Keratinocyte (primary cell): ENCODE results near the gene TMEM61. TPM values are rescaled to one million over a fixed set of nuclear protein-coding genes. Genes with fewer than 3 reads are reported as not detected.

Experiments
- DNase-seq: peaks from one replicate; pipeline ENCODE4 v3.0.0-alpha.2; 2011; ENCODE audit warnings: low read depth, missing footprints, low spot score
- FAIRE-seq: peaks from 2 replicates; lab custom pipeline; 2011; peaks lifted over from hg19 to GRCh38; lab: Jason Lieb, UNC
- H2AFZ ChIP-seq: 2 replicates; pipeline ENCODE4 v1.6.0; 2012; ENCODE audit warnings: low read length, control low read depth, inconsistent platforms; ENCODE audit not compliant: control insufficient read depth
- H3K27ac ChIP-seq: 2 replicates; pipeline ENCODE4 v1.5.1; 2011; ENCODE audit warnings: low read length; ENCODE audit not compliant: control insufficient read depth, insufficient read depth
- H3K27me3 ChIP-seq: 3 replicates; pipeline ENCODE4 v1.6.0; 2011; ENCODE audit warnings: low read length; ENCODE audit not compliant: control insufficient read depth, insufficient read depth; ENCODE audit errors: extremely low read depth
- H3K36me3 ChIP-seq, 2 experiments: 2 replicates in 1 of 2; 3 replicates in 1 of 2; pipeline ENCODE4 v1.5.1; 2011; ENCODE audit warnings: low read length in 2 of 2, mild to moderate bottlenecking in 1 of 2; ENCODE audit not compliant: control insufficient read depth in 2 of 2, insufficient read depth in 2 of 2; ENCODE audit errors: extremely low read depth in 1 of 2
- H3K4me1 ChIP-seq: 3 replicates; pipeline ENCODE4 v1.5.1; 2011; ENCODE audit warnings: low read length; ENCODE audit not compliant: control insufficient read depth, insufficient read depth; ENCODE audit errors: extremely low read depth
- H3K4me2 ChIP-seq: 3 replicates; pipeline ENCODE4 v1.6.0; 2011; ENCODE audit warnings: low read depth, low read length; ENCODE audit not compliant: control insufficient read depth, insufficient read depth; ENCODE audit errors: extremely low read depth
- H3K4me3 ChIP-seq, 3 experiments: fragments of 200-600 bp in 1 of 3; sonication (generic) in 1 of 3; 2 replicates in 2 of 3; 3 replicates in 1 of 3; pipeline ENCODE4 v1.5.1; 2011 to 2016; ENCODE audit warnings: low read length in 3 of 3, mild to moderate bottlenecking in 3 of 3, control low read depth in 2 of 3, inconsistent platforms in 1 of 3, low read depth in 1 of 3, mixed read lengths in 1 of 3, mixed run types in 1 of 3, moderate library complexity in 1 of 3; ENCODE audit not compliant: control insufficient read depth in 2 of 3, insufficient read depth in 2 of 3; ENCODE audit errors: extremely low read depth in 1 of 3
- H3K79me2 ChIP-seq: 2 replicates; pipeline ENCODE4 v1.6.0; 2012; ENCODE audit warnings: low read length; ENCODE audit not compliant: control insufficient read depth, insufficient read depth
- H3K9ac ChIP-seq: 3 replicates; pipeline ENCODE4 v1.6.0; 2011; ENCODE audit warnings: low read length; ENCODE audit not compliant: control insufficient read depth, insufficient read depth; ENCODE audit errors: extremely low read depth
- H3K9me1 ChIP-seq: 3 replicates; pipeline ENCODE4 v1.6.0; 2011; ENCODE audit warnings: low read length; ENCODE audit not compliant: control insufficient read depth, insufficient read depth; ENCODE audit errors: extremely low read depth
- H3K9me3 ChIP-seq: 2 replicates; pipeline ENCODE4 v1.5.1; 2012; ENCODE audit warnings: low read depth, low read length; ENCODE audit not compliant: control insufficient read depth
- H4K20me1 ChIP-seq: 3 replicates; pipeline ENCODE4 v1.6.0; 2011; ENCODE audit warnings: low read length; ENCODE audit not compliant: control insufficient read depth, insufficient read depth; ENCODE audit errors: extremely low read depth
- EZH2 ChIP-seq: IDR thresholded peaks from one replicate; pipeline ENCODE4 v1.6.1; 2012; ENCODE audit warnings: inconsistent platforms, mild to moderate bottlenecking, low read length, moderate library complexity
- dilution Hi-C: fragments of 300-500 bp; cut with MboI; formaldehyde crosslinking; loops from one replicate; pipeline ENCODE4 v1.7.0; 2020; ENCODE audit warnings: low sequenced_read_pairs; ENCODE audit not compliant: extremely low pct_ligation_motif_present
- polyA plus RNA-seq, 5 experiments: library from polyadenylated mRNA; depleted of rRNA in 3 of 5; stranded (reverse) in 3 of 5; stranded (forward) in 1 of 5; unstranded in 1 of 5; fragments of >200 nt; gene quantifications; 1 replicate in 1 of 5; 2 replicates in 3 of 5; 3 replicates in 1 of 5; pipeline versions ENCODE4 v1.2.1 to v1.2.3, GENCODE V29; 2011 to 2012; ENCODE audit warnings: missing spikeins in 2 of 5, low read depth in 1 of 5, low replicate concordance in 1 of 5
- TF ChIP-seq, protein P1 (sequence below), 3 experiments: IDR thresholded peaks in 1 of 3; conservative IDR thresholded peaks in 1 of 3; optimal IDR thresholded peaks in 1 of 3; 2 replicates in 2 of 3; 3 replicates in 1 of 3; pipeline versions ENCODE3 to v1.5.1; 2011; ENCODE audit warnings: low read length in 3 of 3, mild to moderate bottlenecking in 3 of 3, moderate library complexity in 2 of 3, control low read depth in 1 of 3, inconsistent platforms in 1 of 3; ENCODE audit not compliant: insufficient read depth in 2 of 3; ENCODE audit errors: extremely low read depth in 1 of 3

TMEM61 gene
- polyA plus RNA-seq, 1 donor (not counting 4 experiments of a cell fraction or from before 2014, with no cell fraction given) = 1.0 TPM

- H3K27me3 ChIP-seq = no peaks in the 10 kb centered on the region
- peak overlapping the region; percentile 67 for H3K4me2 ChIP-seq
- TF ChIP-seq, protein P1, sequence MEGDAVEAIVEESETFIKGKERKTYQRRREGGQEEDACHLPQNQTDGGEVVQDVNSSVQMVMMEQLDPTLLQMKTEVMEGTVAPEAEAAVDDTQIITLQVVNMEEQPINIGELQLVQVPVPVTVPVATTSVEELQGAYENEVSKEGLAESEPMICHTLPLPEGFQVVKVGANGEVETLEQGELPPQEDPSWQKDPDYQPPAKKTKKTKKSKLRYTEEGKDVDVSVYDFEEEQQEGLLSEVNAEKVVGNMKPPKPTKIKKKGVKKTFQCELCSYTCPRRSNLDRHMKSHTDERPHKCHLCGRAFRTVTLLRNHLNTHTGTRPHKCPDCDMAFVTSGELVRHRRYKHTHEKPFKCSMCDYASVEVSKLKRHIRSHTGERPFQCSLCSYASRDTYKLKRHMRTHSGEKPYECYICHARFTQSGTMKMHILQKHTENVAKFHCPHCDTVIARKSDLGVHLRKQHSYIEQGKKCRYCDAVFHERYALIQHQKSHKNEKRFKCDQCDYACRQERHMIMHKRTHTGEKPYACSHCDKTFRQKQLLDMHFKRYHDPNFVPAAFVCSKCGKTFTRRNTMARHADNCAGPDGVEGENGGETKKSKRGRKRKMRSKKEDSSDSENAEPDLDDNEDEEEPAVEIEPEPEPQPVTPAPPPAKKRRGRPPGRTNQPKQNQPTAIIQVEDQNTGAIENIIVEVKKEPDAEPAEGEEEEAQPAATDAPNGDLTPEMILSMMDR (optimal IDR thresholded peaks at IDR 0.05 in 1 of 3, IDR thresholded peaks at IDR 0.05 in 1 of 3, conservative IDR thresholded peaks at IDR 0.05 in 1 of 3; ENCODE audit: extremely low read depth in 1 of 3, insufficient read depth in 2 of 3, low read length in 3 of 3) = no peak
- no peak for TF ChIP-seq EZH2
- no peak overlapping the region for H2AFZ ChIP-seq
- dilution Hi-C loops = no loop called here
- DNase-seq = no peak
- peak overlapping the region; percentile 81 for H3K9ac ChIP-seq
- peak overlapping the region; percentile 79 to 84 (median 81) for H3K4me3 ChIP-seq
- peaks cover 42% of the 10 kb centered on the region for H4K20me1 ChIP-seq
- H3K36me3 ChIP-seq = peaks cover 16 to 18% of the 10 kb centered on the region in 2 experiments
- no peaks in the 10 kb centered on the region for H3K9me3 ChIP-seq
- H3K9me1 ChIP-seq = peaks cover under 1% of the 10 kb centered on the region
- H3K27ac ChIP-seq = peak overlapping the region; percentile 77
- peak; percentile 85 for FAIRE-seq
- H3K4me1 ChIP-seq = peaks cover 43% of the 10 kb centered on the region
- H3K79me2 ChIP-seq = peaks cover 71% of the 10 kb centered on the region
These were observed 60.6 kb downstream of the TMEM61 start for GRCh38 chr1:55040933-55041494.

DNA sequence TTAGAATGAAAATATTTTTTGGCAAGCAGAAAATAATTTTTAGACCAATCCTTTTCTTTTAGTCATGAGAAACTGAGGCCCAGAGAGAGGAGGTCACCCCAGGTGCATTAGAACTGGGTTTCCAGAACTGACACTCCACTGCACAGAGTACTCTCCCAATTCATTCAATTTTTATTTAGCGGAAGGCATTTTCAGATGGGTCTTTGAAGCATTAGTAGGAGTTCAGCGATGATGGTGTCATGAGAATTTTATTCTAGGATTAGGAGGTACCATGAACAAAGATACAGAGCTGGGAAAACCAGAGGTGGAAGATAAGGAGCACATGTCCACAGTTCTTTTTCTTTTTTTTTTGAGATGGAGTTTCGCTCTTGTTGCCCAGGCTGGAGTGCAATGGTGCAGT, 61.2 kb downstream of the TMEM61 start:
- Histone ChIP-seq H3K79me2 (peaks cover 77% of the 10 kb centered on the region), H2AFZ (no peak overlapping the region), H3K4me3 (peak overlapping the region; percentile 79 to 84 (median 81)), H3K27ac (no peak overlapping the region), H3K36me3 (peaks cover 22 to 24% of the 10 kb centered on the region in 2 experiments), H3K9ac (no peak overlapping the region), H3K4me2 (peak overlapping the region; percentile 67), H3K4me1 (peaks cover 43% of the 10 kb centered on the region), H3K27me3 (no peaks in the 10 kb centered on the region), H3K9me3 (no peaks in the 10 kb centered on the region), H3K9me1 (peaks cover 2% of the 10 kb centered on the region), H4K20me1 (peaks cover 47% of the 10 kb centered on the region)
- no peak for FAIRE-seq
- no peak for DNase-seq
- dilution Hi-C loops = no loop called here
- no peak for TF ChIP-seq EZH2
- TF ChIP-seq, protein P1 (optimal IDR thresholded peaks at IDR 0.05 in 1 of 3, IDR thresholded peaks at IDR 0.05 in 1 of 3, conservative IDR thresholded peaks at IDR 0.05 in 1 of 3; ENCODE audit: extremely low read depth in 1 of 3, insufficient read depth in 2 of 3, low read length in 3 of 3) = no peak

Other genes starting within 250 kb of the TMEM61 start
- gene PARS2, start 216.1 kb upstream of the TMEM61 start, polyA plus RNA-seq = 2.7 to 4.3 TPM (median 3.0 TPM) in 3 replicates
- gene TTC22, start 179.3 kb upstream of the TMEM61 start, polyA plus RNA-seq = 5.1 to 8.0 TPM (median 7.2 TPM) in 3 replicates
- gene DHCR24, start 93.4 kb upstream of the TMEM61 start, polyA plus RNA-seq = 363 to 515 TPM (median 434 TPM) in 3 replicates
- gene BSND, start 18.3 kb downstream of the TMEM61 start, polyA plus RNA-seq = not detected in 3 replicates
- 56.0 to 86.2 TPM (median 61.7 TPM) in 3 replicates for gene PCSK9, start 58.9 kb downstream of the TMEM61 start, polyA plus RNA-seq
- 15.4 to 22.5 TPM (median 17.1 TPM) in 3 replicates for gene USP24, start 234.7 kb downstream of the TMEM61 start, polyA plus RNA-seq